ENCODE results near the gene SNX9.

The SNX9 gene

GRCh38 chr6:157877573-157878438 lies 54.8 kb downstream of the SNX9 start:
- Mint-ChIP-seq H3K27me3 (ENCODE audit: low read depth, poor library complexity) (no peaks in the 10 kb centered on the region), H3K9me3 (no peaks in the 10 kb centered on the region), H3K4me3 (no peak overlapping the region), H3K4me1 (peaks cover 27% of the 10 kb centered on the region), H3K27ac (no peak overlapping the region), H3K36me3 (ENCODE audit: low read depth) (peaks cover 60% of the 10 kb centered on the region)
- no peak for DNase-seq
- no peak for TF ChIP-seq CTCF (IDR thresholded peaks at IDR 0.05)

GRCh38 chr6:157879034-157879872 lies 56.2 kb downstream of the SNX9 start:
- TF ChIP-seq CTCF (IDR thresholded peaks at IDR 0.05) = no peak
- Mint-ChIP-seq H3K36me3 (ENCODE audit: low read depth) (peaks cover 62% of the 10 kb centered on the region), H3K4me1 (peaks cover 27% of the 10 kb centered on the region), H3K27me3 (ENCODE audit: low read depth, poor library complexity) (no peaks in the 10 kb centered on the region), H3K9me3 (no peaks in the 10 kb centered on the region), H3K27ac (peak overlapping the region; percentile 94), H3K4me3 (no peak overlapping the region)
- DNase-seq = no peak

- no peaks in the 10 kb centered on the region for H3K27me3 Mint-ChIP-seq (ENCODE audit: low read depth, poor library complexity)
- H3K4me1 Mint-ChIP-seq = peaks cover 27% of the 10 kb centered on the region
- H3K27ac Mint-ChIP-seq = peak overlapping the region; percentile 10
- TF ChIP-seq CTCF (IDR thresholded peaks at IDR 0.05) = no peak
- DNase-seq = no peak
- H3K4me3 Mint-ChIP-seq = no peak overlapping the region
- no peaks in the 10 kb centered on the region for H3K9me3 Mint-ChIP-seq
- H3K36me3 Mint-ChIP-seq (ENCODE audit: low read depth) = peaks cover 56% of the 10 kb centered on the region
Observed at GRCh38 chr6:157879873-157880254, 56.8 kb downstream of the SNX9 start.

- H3K27ac Mint-ChIP-seq = peak overlapping the region; percentile 2
- no peak for TF ChIP-seq CTCF (IDR thresholded peaks at IDR 0.05)
- no peaks in the 10 kb centered on the region for H3K9me3 Mint-ChIP-seq
- no peak overlapping the region for H3K4me3 Mint-ChIP-seq
- peaks cover 50% of the 10 kb centered on the region for H3K36me3 Mint-ChIP-seq (ENCODE audit: low read depth)
- H3K27me3 Mint-ChIP-seq (ENCODE audit: low read depth, poor library complexity) = no peaks in the 10 kb centered on the region
- peaks cover 27% of the 10 kb centered on the region for H3K4me1 Mint-ChIP-seq
- DNase-seq = no peak
Observed at GRCh38 chr6:157880534-157880933, 57.5 kb downstream of the SNX9 start.

- no peak overlapping the region for H3K4me3 Mint-ChIP-seq
- no peak overlapping the region for H3K27ac Mint-ChIP-seq
- no peaks in the 10 kb centered on the region for H3K9me3 Mint-ChIP-seq
- no peak for DNase-seq
- H3K27me3 Mint-ChIP-seq (ENCODE audit: low read depth, poor library complexity) = no peaks in the 10 kb centered on the region
- peaks cover 27% of the 10 kb centered on the region for H3K4me1 Mint-ChIP-seq
- no peak for TF ChIP-seq CTCF (IDR thresholded peaks at IDR 0.05)
- peaks cover 57% of the 10 kb centered on the region for H3K36me3 Mint-ChIP-seq (ENCODE audit: low read depth)
Observed at GRCh38 chr6:157881342-157881741, 58.3 kb downstream of the SNX9 start.
